Activated B cell treated with CpG ODN at 0.5 μM for 24 hours (primary cell): Measurements from ENCODE around the gene GRID2IP. TPM values are rescaled to one million over a fixed set of nuclear protein-coding genes. Genes with fewer than 3 reads are reported as not detected.

Experiments used
- ATAC-seq: fragments of 200-7000 bp; cut with Tn5 transposase; one replicate; pipeline ENCODE4 v1.10.0; 2021; ENCODE audit warnings: low read depth, mild to moderate bottlenecking, moderate library complexity
- CTCF ChIA-PET: fragments of 350-600 bp; sonication (Branson Sonifier 250); formaldehyde crosslinking; loops from one replicate; lab custom pipeline; 2021; ENCODE audit warnings: antibody characterized with exemption; lab: Charles Lee
- POLR2A ChIA-PET: fragments of 350-600 bp; sonication (Branson Sonifier 250); formaldehyde crosslinking; loops from one replicate; lab custom pipeline; 2021; ENCODE audit warnings: antibody characterized with exemption; lab: Charles Lee
- DNase-seq: peaks from one replicate; pipeline ENCODE4 v3.0.0; 2022
- H3K27ac Mint-ChIP-seq: one replicate; pipeline ENCODE4 v1.8.0; 2020; ENCODE audit warnings: mixed read lengths
- H3K27me3 Mint-ChIP-seq: one replicate; pipeline ENCODE4 v1.8.0; 2021; ENCODE audit warnings: mixed read lengths
- H3K36me3 Mint-ChIP-seq: one replicate; pipeline ENCODE4 v1.8.0; 2021; ENCODE audit warnings: low read depth, mixed read lengths
- H3K4me1 Mint-ChIP-seq: one replicate; pipeline ENCODE4 v1.8.0; 2021; ENCODE audit warnings: mixed read lengths
- H3K4me3 Mint-ChIP-seq: one replicate; pipeline ENCODE4 v1.8.0; 2020; ENCODE audit warnings: mild to moderate bottlenecking, mixed read lengths
- H3K9me3 Mint-ChIP-seq: one replicate; pipeline ENCODE4 v1.8.0; 2020; ENCODE audit warnings: mixed read lengths
- intact Hi-C: fragments of 100-400 bp; cut with micrococcal nuclease; formaldehyde crosslinking; loops from one replicate; pipeline ENCODE4 v1.15.1; 2024
- total RNA-seq: library from RNA; stranded (reverse); gene quantifications from 2 replicates; pipeline ENCODE4 v1.2.3, GENCODE V29; 2022
- TF ChIP-seq, protein P1 (sequence below): fragments of 200-600 bp; IDR thresholded peaks from one replicate; pipeline ENCODE4 v1.8.0; 2022; ENCODE audit warnings: antibody characterized with exemption, mild to moderate bottlenecking

Gene GRID2IP
- total RNA-seq, 1 donor from 2014 or later = 1.3 TPM

DNA sequence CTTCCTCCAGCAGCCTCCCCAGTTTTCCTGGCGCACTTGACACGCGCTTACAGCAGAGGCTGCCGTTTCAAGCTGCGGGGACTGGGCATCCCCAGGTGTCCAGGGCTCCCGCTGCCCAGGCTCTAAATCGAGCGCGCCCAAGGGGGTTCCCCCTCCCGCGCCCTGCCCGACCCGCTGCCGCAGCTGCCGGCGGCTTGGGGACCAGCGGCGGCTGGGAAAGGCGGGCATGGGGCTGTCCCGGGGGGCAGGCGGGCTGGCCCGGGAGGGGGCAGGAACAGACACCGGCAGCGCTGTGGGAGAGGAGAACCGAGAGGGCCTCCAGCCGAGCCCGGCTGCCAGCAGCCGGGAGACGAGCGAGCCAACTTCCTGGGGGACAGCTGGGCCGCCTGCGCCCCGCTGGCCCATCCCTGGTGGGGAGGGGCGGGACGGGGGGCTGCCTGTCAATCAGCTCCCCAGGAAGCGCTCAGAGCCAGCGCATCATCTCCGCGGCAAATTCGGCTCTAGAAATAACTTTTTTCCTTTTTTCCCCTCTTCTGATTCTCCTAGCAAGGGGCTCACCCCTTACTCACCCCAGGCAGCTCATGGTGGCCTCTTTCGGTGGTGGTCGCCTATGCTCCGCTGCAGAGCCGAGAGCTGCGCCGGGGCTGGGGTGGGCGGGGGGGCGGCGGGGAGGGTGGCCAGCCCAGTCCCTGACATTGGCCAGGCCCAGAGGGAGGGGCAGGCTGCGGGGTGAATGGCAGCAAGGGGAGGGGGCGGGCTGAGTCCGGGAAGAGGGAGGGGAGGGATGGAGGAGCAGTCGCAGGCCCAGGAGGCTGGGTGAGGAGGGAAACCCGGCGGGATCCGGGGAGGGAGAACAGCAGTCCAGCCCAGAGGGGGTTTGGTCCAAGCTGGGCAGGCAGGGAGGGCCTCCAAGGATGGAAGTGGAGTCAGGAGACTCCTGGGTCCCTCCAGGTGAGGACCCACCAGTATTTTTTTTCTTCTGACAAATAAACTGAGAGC lies 14.7 kb downstream of the GRID2IP start:
- no peak overlapping the region for H3K4me3 Mint-ChIP-seq
- ChIA-PET CTCF (no interaction called here), POLR2A (interaction anchor here (0.6 kb wide), 1 partner anchor 162 kb away, joined by 4 read pairs; no protein-coding TSS in a partner anchor)
- peaks cover 21% of the 10 kb centered on the region for H3K27me3 Mint-ChIP-seq
- intact Hi-C loops = no loop called here
- ATAC-seq (peak; percentile 34), DNase-seq (no peak)
- peaks cover 3% of the 10 kb centered on the region for H3K4me1 Mint-ChIP-seq
- H3K36me3 Mint-ChIP-seq = no peaks in the 10 kb centered on the region
- no peaks in the 10 kb centered on the region for H3K9me3 Mint-ChIP-seq
- H3K27ac Mint-ChIP-seq = no peak overlapping the region
- TF ChIP-seq, protein P1, sequence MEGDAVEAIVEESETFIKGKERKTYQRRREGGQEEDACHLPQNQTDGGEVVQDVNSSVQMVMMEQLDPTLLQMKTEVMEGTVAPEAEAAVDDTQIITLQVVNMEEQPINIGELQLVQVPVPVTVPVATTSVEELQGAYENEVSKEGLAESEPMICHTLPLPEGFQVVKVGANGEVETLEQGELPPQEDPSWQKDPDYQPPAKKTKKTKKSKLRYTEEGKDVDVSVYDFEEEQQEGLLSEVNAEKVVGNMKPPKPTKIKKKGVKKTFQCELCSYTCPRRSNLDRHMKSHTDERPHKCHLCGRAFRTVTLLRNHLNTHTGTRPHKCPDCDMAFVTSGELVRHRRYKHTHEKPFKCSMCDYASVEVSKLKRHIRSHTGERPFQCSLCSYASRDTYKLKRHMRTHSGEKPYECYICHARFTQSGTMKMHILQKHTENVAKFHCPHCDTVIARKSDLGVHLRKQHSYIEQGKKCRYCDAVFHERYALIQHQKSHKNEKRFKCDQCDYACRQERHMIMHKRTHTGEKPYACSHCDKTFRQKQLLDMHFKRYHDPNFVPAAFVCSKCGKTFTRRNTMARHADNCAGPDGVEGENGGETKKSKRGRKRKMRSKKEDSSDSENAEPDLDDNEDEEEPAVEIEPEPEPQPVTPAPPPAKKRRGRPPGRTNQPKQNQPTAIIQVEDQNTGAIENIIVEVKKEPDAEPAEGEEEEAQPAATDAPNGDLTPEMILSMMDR = no peak

DNA sequence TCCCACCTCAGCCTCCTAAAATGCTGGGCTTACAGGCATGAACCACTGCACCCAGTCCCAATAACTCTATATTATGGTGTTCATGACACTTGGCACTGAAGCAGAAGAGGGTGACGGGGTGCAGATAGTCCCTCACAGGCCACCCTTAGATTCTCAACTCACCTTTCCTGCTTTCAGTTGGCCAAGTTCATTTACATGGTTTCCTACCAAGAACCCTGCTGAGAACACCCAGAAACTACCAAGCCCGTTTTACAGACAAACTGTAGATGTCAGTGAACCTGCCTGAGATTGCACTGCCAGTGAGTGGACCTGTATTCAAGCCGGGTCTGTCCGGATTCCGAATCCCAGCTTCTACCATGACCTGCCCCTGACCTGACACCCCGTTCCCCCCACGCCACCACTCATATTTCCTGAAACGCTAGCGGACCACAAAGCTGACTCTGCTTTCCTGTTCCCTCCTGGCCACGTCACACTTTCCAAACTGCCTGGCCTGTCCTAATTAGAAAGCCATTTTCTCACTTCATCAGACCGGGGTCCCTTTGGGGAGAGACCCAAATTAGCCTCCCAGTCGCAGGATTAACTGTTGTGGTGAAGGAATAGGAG lies 17.3 kb downstream of the GRID2IP start:
- Mint-ChIP-seq H3K27me3 (peaks cover 19% of the 10 kb centered on the region), H3K4me1 (peaks cover 13% of the 10 kb centered on the region), H3K36me3 (no peaks in the 10 kb centered on the region), H3K9me3 (no peaks in the 10 kb centered on the region), H3K4me3 (no peak overlapping the region), H3K27ac (no peak overlapping the region)
- ChIA-PET CTCF (no interaction called here), POLR2A (interaction anchor here (0.7 kb wide), 1 partner anchor 33 kb away, joined by 3 read pairs; no protein-coding TSS in a partner anchor)
- TF ChIP-seq, protein P1 = no peak
- no peak for ATAC-seq
- intact Hi-C loops = loop anchor here (5.0 kb wide), 1 partner anchor 193 kb away; no protein-coding TSS in a partner anchor
- no peak for DNase-seq

DNA sequence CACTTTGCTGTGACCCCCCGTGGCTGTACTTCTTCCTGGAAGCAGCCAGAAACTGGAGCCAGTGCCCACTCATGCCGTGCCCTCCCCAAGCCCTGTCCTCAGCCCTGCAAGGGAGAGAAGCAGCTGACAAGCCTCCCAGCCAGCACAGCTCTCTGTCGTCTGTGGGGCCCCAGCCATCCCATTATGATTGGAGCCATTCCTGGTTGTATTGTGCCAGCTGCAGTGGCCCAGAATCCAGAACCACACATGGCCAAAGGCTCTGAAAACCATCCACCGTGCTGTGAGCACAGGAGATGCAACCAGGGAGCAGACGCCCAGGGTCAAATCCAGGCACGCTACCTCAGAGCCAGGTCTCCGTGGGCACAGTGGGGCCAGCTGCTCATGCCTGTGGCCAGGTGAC lies 18.7 kb downstream of the GRID2IP start:
- TF ChIP-seq, protein P1 = no peak
- POLR2A ChIA-PET = no interaction called here
- H3K4me3 Mint-ChIP-seq = peak overlapping the region; percentile 29

DNA sequence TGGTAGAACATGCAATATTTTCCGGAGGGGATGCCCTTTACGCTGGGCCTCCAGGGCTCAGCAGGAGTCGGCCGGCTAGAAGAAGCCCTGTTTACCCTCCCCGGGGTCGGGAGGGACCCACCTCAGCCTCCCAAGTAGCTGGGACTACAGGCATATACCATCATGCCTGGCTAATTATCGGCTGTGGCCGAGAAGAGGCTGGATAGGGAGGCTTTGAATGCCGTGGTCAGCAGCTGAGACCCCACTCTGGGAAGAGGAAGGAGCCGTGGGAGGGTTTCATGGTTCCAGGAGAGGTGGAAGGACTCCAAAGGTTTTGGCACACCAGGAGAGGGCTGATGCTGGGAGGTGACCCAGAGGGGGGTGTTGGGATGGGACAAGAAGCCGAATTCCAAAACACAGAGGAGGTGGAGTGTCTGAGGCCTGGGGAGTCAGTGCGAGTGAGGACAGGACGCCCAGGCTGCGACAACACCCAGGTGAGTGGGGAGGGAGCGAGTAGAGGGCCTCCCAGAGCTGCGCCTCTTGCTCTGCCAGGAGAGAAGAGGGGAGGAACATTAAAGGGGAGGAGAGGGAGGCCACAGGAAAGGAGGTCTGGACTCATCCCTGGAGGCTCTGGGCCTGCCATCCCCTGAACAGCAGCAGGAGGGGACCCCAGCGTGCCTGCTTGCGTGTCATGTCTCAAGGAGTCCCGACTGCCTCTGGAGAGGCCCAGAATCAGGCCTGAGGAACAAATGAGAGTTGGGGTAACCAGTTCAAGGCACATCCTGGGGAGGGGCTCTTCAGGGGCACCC lies 19.6 kb downstream of the GRID2IP start:
- intact Hi-C loops = loop anchor here (5.0 kb wide), 1 partner anchor 196 kb away; no protein-coding TSS in a partner anchor
- peak overlapping the region; percentile 86 for H3K4me3 Mint-ChIP-seq
- POLR2A ChIA-PET = interaction anchor here (0.6 to 1.0 kb wide), 3 partner anchors 9 to 46 kb away, joined by 4 to 5 read pairs (median 4); partner anchors contain the start of gene ZDHHC4
- H3K36me3 Mint-ChIP-seq = no peaks in the 10 kb centered on the region
- no peak for ATAC-seq
- peaks cover 19% of the 10 kb centered on the region for H3K27me3 Mint-ChIP-seq
- TF ChIP-seq, protein P1 = no peak
- no peak for DNase-seq
- H3K4me1 Mint-ChIP-seq = peaks cover 22% of the 10 kb centered on the region
- no peaks in the 10 kb centered on the region for H3K9me3 Mint-ChIP-seq
- H3K27ac Mint-ChIP-seq = no peak overlapping the region
- CTCF ChIA-PET = no interaction called here

More for the DNA sequence above, 18.7 kb downstream of the GRID2IP start:
- intact Hi-C loops = loop anchor here (5.0 kb wide), 1 partner anchor 195 kb away; no protein-coding TSS in a partner anchor
- peaks cover 13% of the 10 kb centered on the region for H3K4me1 Mint-ChIP-seq
- H3K27ac Mint-ChIP-seq = no peak overlapping the region
- ATAC-seq (no peak), DNase-seq (no peak)
- no peaks in the 10 kb centered on the region for H3K36me3 Mint-ChIP-seq
- peaks cover 12% of the 10 kb centered on the region for H3K27me3 Mint-ChIP-seq
- no peaks in the 10 kb centered on the region for H3K9me3 Mint-ChIP-seq
- CTCF ChIA-PET = no interaction called here
